ENCODE measurements around the gene SSBP2.
"Not testable (repeated sequence)": the region's sequence is repeated elsewhere in the genome, so short reads cannot be mapped to it uniquely, and the experiment has no call there.

The SSBP2 gene

GRCh38 chr5:81488862-81489261, 262.0 kb downstream of the SSBP2 start:
- no peaks in the 10 kb centered on the region for H3K4me1 ChIP-seq (ENCODE audit: control insufficient read depth in 1 of 2, insufficient read depth in 2 of 2, low read length in 2 of 2)
- H3K4me3 ChIP-seq (ENCODE audit: low read depth in 1 of 2, low read length in 2 of 2) = no peak overlapping the region
- H3K36me3 ChIP-seq (ENCODE audit: control insufficient read depth in 1 of 2, insufficient read depth in 2 of 2, low read length in 2 of 2) = no peaks in the 10 kb centered on the region
- no peak overlapping the region for H3K27ac ChIP-seq (ENCODE audit: low read length)
- no peaks in the 10 kb centered on the region for H3K9me3 ChIP-seq (ENCODE audit: control insufficient read depth in 1 of 2, low read length in 2 of 2)
- H3K27me3 ChIP-seq (ENCODE audit: low read depth, low read length) = no peaks in the 10 kb centered on the region

GRCh38 chr5:81486711-81487110, 264.2 kb downstream of the SSBP2 start:
- H3K4me1 ChIP-seq (ENCODE audit: control insufficient read depth in 1 of 2, insufficient read depth in 2 of 2, low read length in 2 of 2) = no peaks in the 10 kb centered on the region
- no peaks in the 10 kb centered on the region for H3K9me3 ChIP-seq (ENCODE audit: control insufficient read depth in 1 of 2, low read length in 2 of 2)
- H3K4me3 ChIP-seq (ENCODE audit: low read depth in 1 of 2, low read length in 2 of 2) = no peak overlapping the region
- H3K36me3 ChIP-seq (ENCODE audit: control insufficient read depth in 1 of 2, insufficient read depth in 2 of 2, low read length in 2 of 2) = no peaks in the 10 kb centered on the region
- no peak overlapping the region for H3K27ac ChIP-seq (ENCODE audit: low read length)
- no peaks in the 10 kb centered on the region for H3K27me3 ChIP-seq (ENCODE audit: low read depth, low read length)

- no peak overlapping the region for H3K27ac ChIP-seq (ENCODE audit: low read length)
- no peaks in the 10 kb centered on the region for H3K9me3 ChIP-seq (ENCODE audit: control insufficient read depth in 1 of 2, low read length in 2 of 2)
- no peaks in the 10 kb centered on the region for H3K27me3 ChIP-seq (ENCODE audit: low read depth, low read length)
- no peaks in the 10 kb centered on the region for H3K36me3 ChIP-seq (ENCODE audit: control insufficient read depth in 1 of 2, insufficient read depth in 2 of 2, low read length in 2 of 2)
- no peaks in the 10 kb centered on the region for H3K4me1 ChIP-seq (ENCODE audit: control insufficient read depth in 1 of 2, insufficient read depth in 2 of 2, low read length in 2 of 2)
- H3K4me3 ChIP-seq (ENCODE audit: low read depth in 1 of 2, low read length in 2 of 2) = no peak overlapping the region
Measured at GRCh38 chr5:81482595-81482994, 268.3 kb downstream of the SSBP2 start.

GRCh38 chr5:81473395-81473794, 277.5 kb downstream of the SSBP2 start:
- H3K36me3 ChIP-seq (ENCODE audit: control insufficient read depth in 1 of 2, insufficient read depth in 2 of 2, low read length in 2 of 2) = peaks cover 7 to 14% of the 10 kb centered on the region in 2 donors
- H3K27ac ChIP-seq (ENCODE audit: low read length); H3K27me3 ChIP-seq (ENCODE audit: low read depth, low read length); H3K4me1 ChIP-seq (ENCODE audit: control insufficient read depth in 1 of 2, insufficient read depth in 2 of 2, low read length in 2 of 2); H3K4me3 ChIP-seq (ENCODE audit: low read depth in 1 of 2, low read length in 2 of 2); H3K9me3 ChIP-seq (ENCODE audit: control insufficient read depth in 1 of 2, low read length in 2 of 2): not testable (repeated sequence)

GRCh38 chr5:81469676-81470075, 281.2 kb downstream of the SSBP2 start:
- Histone ChIP-seq H3K27me3 (ENCODE audit: low read depth, low read length) (no peaks in the 10 kb centered on the region), H3K9me3 (ENCODE audit: control insufficient read depth in 1 of 2, low read length in 2 of 2) (peaks cover 0 to 4% of the 10 kb centered on the region in 2 donors), H3K27ac (ENCODE audit: low read length) (no peak overlapping the region), H3K4me1 (ENCODE audit: control insufficient read depth in 1 of 2, insufficient read depth in 2 of 2, low read length in 2 of 2) (no peaks in the 10 kb centered on the region), H3K4me3 (ENCODE audit: low read depth in 1 of 2, low read length in 2 of 2) (no peak overlapping the region), H3K36me3 (ENCODE audit: control insufficient read depth in 1 of 2, insufficient read depth in 2 of 2, low read length in 2 of 2) (peaks cover 7 to 22% of the 10 kb centered on the region in 2 donors)

GRCh38 chr5:81450940-81451339, 300.0 kb downstream of the SSBP2 start:
- Histone ChIP-seq H3K27ac (ENCODE audit: low read length) (no peak overlapping the region), H3K4me3 (ENCODE audit: low read depth in 1 of 2, low read length in 2 of 2) (no peak overlapping the region), H3K9me3 (ENCODE audit: control insufficient read depth in 1 of 2, low read length in 2 of 2) (no peaks in the 10 kb centered on the region), H3K36me3 (ENCODE audit: control insufficient read depth in 1 of 2, insufficient read depth in 2 of 2, low read length in 2 of 2) (peaks cover 4 to 14% of the 10 kb centered on the region in 2 donors), H3K27me3 (ENCODE audit: low read depth, low read length) (no peaks in the 10 kb centered on the region), H3K4me1 (ENCODE audit: control insufficient read depth in 1 of 2, insufficient read depth in 2 of 2, low read length in 2 of 2) (no peaks in the 10 kb centered on the region)

GRCh38 chr5:81435023-81435422, 315.9 kb downstream of the SSBP2 start:
- H3K36me3 ChIP-seq (ENCODE audit: control insufficient read depth in 1 of 2, insufficient read depth in 2 of 2, low read length in 2 of 2) = peaks cover 0 to 7% of the 10 kb centered on the region in 2 donors
- H3K27me3 ChIP-seq (ENCODE audit: low read depth, low read length) = no peaks in the 10 kb centered on the region
- H3K4me3 ChIP-seq (ENCODE audit: low read depth in 1 of 2, low read length in 2 of 2) = no peak overlapping the region
- H3K27ac ChIP-seq (ENCODE audit: low read length) = no peak overlapping the region
- H3K9me3 ChIP-seq (ENCODE audit: control insufficient read depth in 1 of 2, low read length in 2 of 2) = no peaks in the 10 kb centered on the region
- no peaks in the 10 kb centered on the region for H3K4me1 ChIP-seq (ENCODE audit: control insufficient read depth in 1 of 2, insufficient read depth in 2 of 2, low read length in 2 of 2)

- Histone ChIP-seq H3K36me3 (ENCODE audit: control insufficient read depth in 1 of 2, insufficient read depth in 2 of 2, low read length in 2 of 2) (peaks cover 0 to 4% of the 10 kb centered on the region in 2 donors), H3K27ac (ENCODE audit: low read length) (no peak overlapping the region), H3K9me3 (ENCODE audit: control insufficient read depth in 1 of 2, low read length in 2 of 2) (no peaks in the 10 kb centered on the region), H3K4me1 (ENCODE audit: control insufficient read depth in 1 of 2, insufficient read depth in 2 of 2, low read length in 2 of 2) (peaks cover 7 to 11% of the 10 kb centered on the region in 2 donors), H3K27me3 (ENCODE audit: low read depth, low read length) (no peaks in the 10 kb centered on the region), H3K4me3 (ENCODE audit: low read depth in 1 of 2, low read length in 2 of 2) (no peak overlapping the region)
Measured at GRCh38 chr5:81429985-81430384, 320.9 kb downstream of the SSBP2 start.

GRCh38 chr5:81429363-81429762, 321.5 kb downstream of the SSBP2 start:
- peaks cover 0 to 4% of the 10 kb centered on the region in 2 donors for H3K36me3 ChIP-seq (ENCODE audit: control insufficient read depth in 1 of 2, insufficient read depth in 2 of 2, low read length in 2 of 2)
- no peak overlapping the region for H3K27ac ChIP-seq (ENCODE audit: low read length)
- no peak overlapping the region for H3K4me3 ChIP-seq (ENCODE audit: low read depth in 1 of 2, low read length in 2 of 2)
- H3K9me3 ChIP-seq (ENCODE audit: control insufficient read depth in 1 of 2, low read length in 2 of 2) = no peaks in the 10 kb centered on the region
- no peaks in the 10 kb centered on the region for H3K27me3 ChIP-seq (ENCODE audit: low read depth, low read length)
- H3K4me1 ChIP-seq (ENCODE audit: control insufficient read depth in 1 of 2, insufficient read depth in 2 of 2, low read length in 2 of 2) = peaks cover 7 to 11% of the 10 kb centered on the region in 2 donors

- Histone ChIP-seq H3K4me3 (ENCODE audit: low read depth in 1 of 2, low read length in 2 of 2) (no peak overlapping the region), H3K27me3 (ENCODE audit: low read depth, low read length) (no peaks in the 10 kb centered on the region), H3K9me3 (ENCODE audit: control insufficient read depth in 1 of 2, low read length in 2 of 2) (no peaks in the 10 kb centered on the region), H3K36me3 (ENCODE audit: control insufficient read depth in 1 of 2, insufficient read depth in 2 of 2, low read length in 2 of 2) (peaks cover 0 to 1% of the 10 kb centered on the region in 2 donors), H3K4me1 (ENCODE audit: control insufficient read depth in 1 of 2, insufficient read depth in 2 of 2, low read length in 2 of 2) (peaks cover 7 to 11% of the 10 kb centered on the region in 2 donors), H3K27ac (ENCODE audit: low read length) (no peak overlapping the region)
Measured at GRCh38 chr5:81428861-81429260, 322.0 kb downstream of the SSBP2 start.

GRCh38 chr5:81428446-81428845, 322.5 kb downstream of the SSBP2 start:
- Histone ChIP-seq H3K4me3 (ENCODE audit: low read depth in 1 of 2, low read length in 2 of 2) (no peak overlapping the region), H3K9me3 (ENCODE audit: control insufficient read depth in 1 of 2, low read length in 2 of 2) (no peaks in the 10 kb centered on the region), H3K4me1 (ENCODE audit: control insufficient read depth in 1 of 2, insufficient read depth in 2 of 2, low read length in 2 of 2) (peaks cover 7 to 11% of the 10 kb centered on the region in 2 donors), H3K27me3 (ENCODE audit: low read depth, low read length) (no peaks in the 10 kb centered on the region), H3K36me3 (ENCODE audit: control insufficient read depth in 1 of 2, insufficient read depth in 2 of 2, low read length in 2 of 2) (no peaks in the 10 kb centered on the region), H3K27ac (ENCODE audit: low read length) (no peak overlapping the region)

- Histone ChIP-seq H3K4me3 (ENCODE audit: low read depth in 1 of 2, low read length in 2 of 2) (no peak overlapping the region), H3K27me3 (ENCODE audit: low read depth, low read length) (no peaks in the 10 kb centered on the region), H3K36me3 (ENCODE audit: control insufficient read depth in 1 of 2, insufficient read depth in 2 of 2, low read length in 2 of 2) (no peaks in the 10 kb centered on the region), H3K9me3 (ENCODE audit: control insufficient read depth in 1 of 2, low read length in 2 of 2) (no peaks in the 10 kb centered on the region), H3K4me1 (ENCODE audit: control insufficient read depth in 1 of 2, insufficient read depth in 2 of 2, low read length in 2 of 2) (peaks cover 7 to 11% of the 10 kb centered on the region in 2 donors), H3K27ac (ENCODE audit: low read length) (no peak overlapping the region)
Measured at GRCh38 chr5:81427566-81427965, 323.3 kb downstream of the SSBP2 start.

All from muscle layer of duodenum (tissue), 2 donors.